Stimulated activated CD8-positive, alpha-beta memory T cell treated with anti-CD3 and anti-CD28 coated beads, Interleukin-15, amount 100 ng/mL, for 1 hour (primary cell): ENCODE measurements around the gene CAMTA1.
"Not testable (repeated sequence)": the region's sequence is repeated elsewhere in the genome, so short reads cannot be mapped to it uniquely, and the experiment has no call there.

Source experiments
- DNase-seq: peaks from one replicate; pipeline ENCODE4 v3.0.0-alpha.2; 2020; ENCODE audit warnings: low read depth

CAMTA1 gene

GRCh38 chr1:7679159-7679872 is 894.1 kb downstream of the CAMTA1 start:
- DNase-seq: no peak

DNA sequence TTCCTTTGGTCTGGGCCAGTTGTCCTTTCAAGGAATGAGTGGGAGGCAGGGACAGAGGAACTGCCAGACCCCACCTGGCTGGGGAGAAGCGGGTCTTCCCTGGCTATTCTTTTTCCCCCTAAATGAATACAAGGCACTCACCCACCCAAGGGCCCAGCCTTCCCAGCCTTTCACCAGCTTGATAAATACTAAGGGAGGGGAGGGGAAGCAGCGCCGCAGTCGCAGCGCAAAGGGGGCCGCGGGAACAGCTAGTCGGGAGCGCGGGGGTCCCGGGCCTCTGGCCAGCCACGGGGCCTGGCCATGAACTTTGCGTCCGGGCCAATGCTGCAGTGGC is 894.6 kb downstream of the CAMTA1 start:
- DNase-seq: no peak

DNA sequence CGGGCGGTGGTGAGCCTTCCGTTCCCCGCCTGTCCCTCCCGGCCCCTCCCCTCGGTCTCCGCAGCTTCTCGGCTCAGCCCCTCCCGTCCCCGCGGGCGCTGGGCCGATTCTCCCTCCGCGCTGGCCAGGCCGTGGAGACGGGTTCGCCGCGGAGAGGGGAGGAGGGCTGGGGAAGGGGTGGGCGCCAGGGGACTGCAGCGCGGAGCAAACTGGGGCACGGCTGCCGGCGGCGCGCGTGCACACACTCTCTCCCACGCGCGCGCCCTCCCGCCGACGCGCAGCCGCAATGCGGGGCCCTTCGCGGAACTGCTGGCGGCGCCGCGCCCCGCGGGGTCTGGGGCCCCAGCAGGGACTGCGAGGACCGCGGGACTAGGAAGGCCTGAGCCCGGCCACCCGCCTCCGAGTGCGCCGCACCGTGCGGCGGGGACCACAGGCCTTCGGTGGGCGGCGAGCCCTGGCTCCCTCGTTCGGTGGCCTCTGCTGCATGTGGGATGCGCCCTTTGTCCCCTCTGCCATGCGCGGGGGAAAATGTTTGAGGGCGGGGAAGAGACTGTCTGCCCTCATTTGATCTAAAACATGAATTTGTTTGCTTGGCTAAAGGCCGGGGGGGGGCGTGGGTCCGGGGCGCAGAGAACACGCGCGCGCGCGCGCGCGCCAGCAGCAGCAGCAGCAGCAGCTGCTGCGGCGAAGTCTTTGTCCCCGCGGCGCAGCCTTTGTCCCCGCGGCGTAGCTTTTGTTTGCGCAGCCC is 895.1 kb downstream of the CAMTA1 start:
- no peak for DNase-seq

- DNase-seq: no peak
Measured at GRCh38 chr1:7680955-7681268, 895.7 kb downstream of the CAMTA1 start.

DNA sequence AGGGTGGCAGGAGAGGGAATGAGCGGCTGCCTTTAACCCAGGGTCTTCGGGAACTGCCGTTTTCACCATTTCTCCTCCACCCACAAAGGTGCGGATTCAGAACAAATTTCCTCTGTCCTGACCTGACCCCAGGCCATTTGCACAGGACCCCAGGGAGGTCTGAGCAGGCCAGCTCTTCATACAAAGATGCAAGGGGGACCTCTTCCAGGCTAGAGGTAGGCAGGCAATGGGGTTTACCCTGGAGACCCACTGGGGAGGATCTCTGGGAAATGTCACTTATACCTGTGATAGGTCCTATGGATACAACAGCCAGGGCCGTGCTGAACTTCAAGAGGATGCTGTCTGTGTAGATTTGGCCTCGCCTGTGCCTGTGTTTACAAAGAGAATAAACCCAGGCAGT is 896.1 kb downstream of the CAMTA1 start:
- no peak for DNase-seq

GRCh38 chr1:7683521-7683920 is 898.3 kb downstream of the CAMTA1 start:
- DNase-seq: no peak

DNA sequence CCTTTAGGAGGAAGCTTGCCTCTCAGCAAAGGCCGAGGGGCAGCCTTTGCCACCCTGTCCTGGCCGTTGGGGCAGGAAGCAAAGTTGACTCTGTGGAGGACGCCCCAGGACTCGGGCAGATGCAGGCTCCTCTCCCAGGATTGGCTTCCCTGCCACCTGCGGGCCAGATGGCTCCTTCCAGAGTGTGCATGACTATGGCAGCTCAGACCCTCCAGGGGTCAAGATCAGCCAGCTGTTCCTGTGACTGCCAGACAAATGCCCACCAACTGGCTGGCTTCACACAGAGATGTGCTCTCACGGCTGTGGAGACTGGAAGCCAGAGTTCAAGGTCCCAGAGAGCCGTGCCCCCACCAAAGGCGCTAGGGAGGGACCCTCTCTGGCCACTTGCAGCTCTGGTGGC is 898.9 kb downstream of the CAMTA1 start:
- DNase-seq: no peak

DNA sequence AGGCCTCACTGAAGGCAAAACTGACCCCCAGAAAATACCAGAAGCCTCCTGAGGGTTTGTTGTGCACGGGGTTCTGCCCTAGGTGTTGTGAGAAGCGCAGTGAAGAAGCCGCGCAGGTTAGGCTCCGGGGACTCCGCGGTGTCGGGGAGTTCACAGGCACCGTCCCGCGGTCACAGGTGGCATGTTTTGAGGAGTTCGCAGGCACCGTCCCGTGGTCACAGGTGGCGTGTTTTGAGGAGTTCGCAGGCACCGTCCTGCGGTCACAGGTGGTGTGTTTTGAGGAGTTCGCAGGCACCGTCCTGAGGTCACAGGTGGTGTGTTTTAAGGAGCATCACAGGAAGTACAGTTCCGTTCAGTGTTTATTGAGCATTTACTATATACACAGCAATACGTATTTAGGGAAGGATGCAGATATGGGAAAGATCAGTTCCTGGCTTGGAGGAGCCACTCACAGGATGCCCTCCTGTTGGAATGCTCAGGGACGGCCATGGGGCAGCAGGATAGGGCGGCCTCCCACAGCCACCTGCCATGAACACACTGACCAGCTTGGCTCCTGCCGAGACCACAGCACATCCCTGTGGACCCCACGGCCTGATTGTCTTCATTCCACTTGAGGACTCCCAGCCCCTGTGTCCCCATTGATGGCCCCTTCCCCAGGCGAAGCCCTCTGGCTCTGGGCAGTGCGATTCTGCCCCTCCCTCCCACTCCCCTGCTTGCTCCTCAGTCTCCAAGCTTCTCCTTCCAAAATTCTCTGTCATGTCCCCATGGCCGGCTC is 899.8 kb downstream of the CAMTA1 start:
- no peak for DNase-seq

DNA sequence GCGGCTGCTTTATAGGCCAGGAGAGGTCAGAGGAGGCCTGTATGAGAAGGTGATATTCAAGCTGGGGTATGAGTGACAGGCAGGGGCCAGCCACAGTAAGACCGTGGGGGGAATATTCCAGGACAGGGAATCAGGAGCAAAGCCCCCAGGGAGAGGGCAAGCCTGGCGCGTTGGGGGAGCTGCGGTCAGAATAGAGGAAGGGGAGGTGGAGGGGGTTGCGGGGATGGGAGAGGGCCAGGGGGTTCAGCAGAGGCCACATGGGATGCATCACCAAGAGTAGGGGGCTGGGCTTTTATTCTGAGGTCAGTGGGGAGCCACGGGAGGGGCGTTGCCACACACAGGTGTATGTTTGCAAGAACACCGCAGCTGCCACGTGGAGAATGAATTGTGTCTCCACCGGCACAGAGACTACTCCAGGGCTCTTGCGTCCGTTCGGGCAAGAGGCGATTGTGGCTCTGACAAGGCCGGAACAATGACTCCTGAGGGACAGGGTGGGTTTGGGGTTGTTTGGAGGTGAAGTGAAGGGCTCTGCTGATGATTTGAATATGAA is 901.1 kb downstream of the CAMTA1 start:
- no peak for DNase-seq

DNA sequence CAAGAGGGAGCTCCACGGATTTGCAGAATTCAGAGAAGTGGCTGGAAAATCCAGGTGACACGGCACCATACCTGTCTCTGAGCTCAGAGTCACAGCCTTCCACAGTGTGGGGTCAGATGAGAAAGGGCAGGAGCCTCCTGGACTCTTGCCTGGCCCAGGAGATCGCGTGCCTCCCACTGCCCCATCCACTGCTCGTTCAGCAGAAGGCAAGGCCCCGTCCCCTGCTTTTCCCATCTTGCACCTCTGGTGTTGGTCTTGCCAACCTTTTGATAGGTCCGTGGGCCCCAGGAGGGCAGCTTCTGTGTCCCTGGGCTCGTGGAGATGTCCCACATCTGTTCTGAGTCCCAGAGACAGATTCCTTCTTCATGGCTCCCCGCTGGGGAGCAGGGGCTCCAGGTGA is 902.2 kb downstream of the CAMTA1 start:
- DNase-seq: no peak

- DNase-seq: no peak
Measured at GRCh38 chr1:7688659-7689058, 903.4 kb downstream of the CAMTA1 start.

- DNase-seq: not testable (repeated sequence)
Measured at GRCh38 chr1:7689307-7689706, 904.1 kb downstream of the CAMTA1 start.

DNA sequence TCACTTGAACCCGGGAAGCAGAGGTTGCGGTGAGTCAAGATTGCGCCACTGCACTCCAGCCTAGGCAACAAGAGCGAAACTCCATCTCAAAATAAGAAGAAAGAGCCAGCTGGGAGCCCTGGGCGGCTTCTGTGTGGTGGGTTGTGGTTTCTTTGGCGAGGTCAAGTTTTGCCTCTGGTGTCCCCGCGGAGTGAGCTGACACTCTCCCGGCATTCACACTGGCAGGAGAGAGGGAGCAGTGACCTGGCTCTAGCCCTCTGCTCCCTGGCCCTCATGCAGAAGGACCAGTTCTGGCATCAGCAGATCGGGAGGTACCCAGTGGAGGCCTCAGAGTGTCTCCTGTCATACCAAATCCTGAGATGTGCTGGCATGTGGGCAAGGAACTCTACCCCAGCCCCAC is 904.8 kb downstream of the CAMTA1 start:
- no peak for DNase-seq

DNA sequence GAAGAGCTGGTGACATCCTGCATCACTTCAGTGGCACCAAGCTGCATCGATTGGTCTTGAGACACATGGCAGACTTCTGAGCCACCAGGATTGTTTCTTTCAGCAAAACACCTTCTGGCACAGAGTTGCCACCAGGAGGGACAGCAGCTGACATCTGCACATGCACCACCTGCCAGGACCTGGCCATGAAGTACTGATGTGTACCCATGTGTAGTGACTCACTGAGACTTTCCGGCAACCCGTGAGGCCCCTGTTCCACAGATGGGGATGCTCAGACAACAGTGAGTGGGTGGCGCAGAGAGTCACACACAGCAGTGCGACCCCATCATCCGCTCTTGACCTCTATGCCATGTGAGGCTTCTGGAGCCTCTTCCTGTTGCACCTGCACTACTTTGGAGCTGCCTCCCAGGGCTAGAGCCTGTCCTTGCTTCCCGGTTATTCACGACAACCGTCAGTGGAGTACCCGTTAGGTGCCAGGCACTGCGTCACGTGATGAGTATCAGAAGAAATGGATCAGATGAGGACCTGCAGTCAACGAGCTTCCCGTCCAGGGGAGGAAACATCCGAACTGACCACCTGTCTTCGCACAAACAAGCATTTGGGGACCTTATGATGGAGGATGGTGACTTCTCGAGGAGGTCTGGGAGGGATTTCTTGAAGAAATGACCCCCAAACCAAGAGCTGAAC is 905.4 kb downstream of the CAMTA1 start:
- DNase-seq: no peak

DNA sequence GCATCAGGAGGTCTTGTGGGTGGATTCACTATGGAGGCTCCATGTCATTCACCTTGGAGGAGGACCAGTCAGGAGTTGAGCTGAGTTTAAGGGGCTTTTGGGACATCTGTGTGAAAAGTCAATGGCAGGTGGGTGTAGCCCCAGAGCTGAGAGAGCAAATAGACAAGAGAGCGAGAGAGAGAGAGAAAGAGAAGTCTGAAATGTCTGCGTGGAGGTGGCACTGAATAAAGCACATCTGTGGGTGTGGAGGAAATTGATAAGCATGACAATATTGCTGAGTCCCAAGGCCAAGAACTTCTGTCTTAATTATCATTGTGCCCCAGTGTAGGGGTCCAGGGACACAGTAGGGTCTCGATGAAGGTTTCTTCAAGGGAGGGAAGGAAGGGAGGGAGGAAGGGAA is 906.3 kb downstream of the CAMTA1 start:
- DNase-seq: no peak

DNA sequence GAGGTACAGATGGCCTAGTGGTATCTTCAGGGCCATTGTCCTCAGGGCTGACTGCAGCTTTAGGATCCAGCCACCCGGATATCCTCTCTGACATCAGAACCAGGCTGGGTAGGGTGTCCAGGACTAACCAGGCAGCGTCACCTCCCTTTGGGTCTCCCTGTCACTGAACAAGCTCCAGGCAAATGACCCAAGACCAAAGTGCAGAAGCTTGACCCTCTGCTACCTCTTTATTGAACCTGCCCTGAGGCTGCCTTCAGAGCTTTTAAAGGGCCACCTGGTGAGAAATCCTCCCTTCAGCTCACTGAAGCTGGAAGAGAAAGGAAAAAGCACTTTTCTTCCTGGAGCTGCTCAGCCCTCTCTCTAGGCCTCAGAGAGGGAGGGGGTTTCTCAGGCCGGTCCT is 906.8 kb downstream of the CAMTA1 start:
- DNase-seq: no peak

DNA sequence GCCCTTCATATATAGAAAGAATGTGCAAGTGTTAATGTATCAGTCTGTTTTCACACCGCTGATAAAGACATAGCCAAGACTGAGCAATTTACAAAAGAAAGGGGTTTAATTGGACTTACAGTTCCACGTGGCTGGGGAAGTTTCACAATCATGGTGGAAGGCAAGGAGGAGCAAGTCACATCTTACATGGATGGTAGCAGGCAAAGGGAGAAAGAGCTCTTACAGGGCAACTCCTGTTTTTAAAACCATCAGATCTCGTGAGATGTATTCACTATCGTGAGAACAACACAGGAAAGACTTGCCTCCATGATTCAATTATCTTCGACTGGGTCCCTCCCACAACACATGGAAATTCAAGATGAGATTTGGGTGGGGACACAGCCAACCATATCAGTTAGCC is 907.8 kb downstream of the CAMTA1 start:
- not testable (repeated sequence) for DNase-seq

GRCh38 chr1:7693662-7694061 is 908.4 kb downstream of the CAMTA1 start:
- no peak for DNase-seq

- DNase-seq: no peak
Measured at GRCh38 chr1:7694600-7695496, 909.6 kb downstream of the CAMTA1 start.

DNA sequence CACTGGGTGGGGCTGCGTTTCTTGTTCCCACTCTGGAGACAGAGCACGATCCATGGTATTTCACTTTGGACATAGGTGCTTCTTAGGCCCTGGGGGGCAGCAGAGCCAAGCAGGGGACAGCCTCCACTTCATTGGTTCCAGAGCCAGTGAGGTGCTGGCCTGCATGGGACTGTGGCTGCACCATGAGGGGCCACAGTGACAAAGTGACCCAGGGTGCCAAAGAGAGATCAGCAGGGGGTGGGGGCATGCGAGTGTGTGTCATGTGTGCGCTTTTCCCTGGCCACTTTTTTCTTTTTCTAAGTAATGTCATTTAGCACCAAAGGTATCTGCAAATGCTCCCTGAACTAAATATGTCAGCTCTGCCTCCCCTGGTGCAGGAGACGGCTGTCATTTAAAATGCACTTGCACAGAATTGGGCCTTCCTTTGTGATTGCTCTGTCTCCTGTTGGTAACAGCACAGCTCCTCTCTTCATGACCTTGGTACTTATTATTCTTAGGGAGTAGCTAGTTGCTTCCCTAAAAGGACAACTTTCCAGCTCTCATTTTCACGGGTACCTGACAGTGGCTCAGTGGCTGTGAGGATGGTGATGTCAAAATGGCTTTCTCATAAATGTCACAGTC is 910.4 kb downstream of the CAMTA1 start:
- DNase-seq: no peak

- DNase-seq: no peak
Measured at GRCh38 chr1:7698641-7699040, 913.4 kb downstream of the CAMTA1 start.
